GM11168 (cell line): ENCODE measurements around the gene LYZL4.

Source experiments
- in situ Hi-C: fragments of 300-500 bp; cut with MboI; formaldehyde crosslinking; loops from one replicate; pipeline ENCODE4 v1.12.0; 2022; ENCODE audit warnings: low sequenced_read_pairs; ENCODE audit not compliant: unreplicated experiment

Gene LYZL4

GRCh38 chr3:42430781-42431532 is 20.5 kb upstream of the LYZL4 start:
- in situ Hi-C loops = loop anchor here (25.0 kb wide), 2 partner anchors 319 to 519 kb away; no protein-coding TSS in a partner anchor

- in situ Hi-C loops = loop anchor here (25.0 kb wide), 2 partner anchors 317 to 517 kb away; no protein-coding TSS in a partner anchor
Measured at GRCh38 chr3:42428830-42429229, 18.4 kb upstream of the LYZL4 start.

GRCh38 chr3:42425736-42426407 is 15.5 kb upstream of the LYZL4 start:
- in situ Hi-C loops = loop anchor here (25.0 kb wide), 2 partner anchors 314 to 514 kb away; no protein-coding TSS in a partner anchor

DNA sequence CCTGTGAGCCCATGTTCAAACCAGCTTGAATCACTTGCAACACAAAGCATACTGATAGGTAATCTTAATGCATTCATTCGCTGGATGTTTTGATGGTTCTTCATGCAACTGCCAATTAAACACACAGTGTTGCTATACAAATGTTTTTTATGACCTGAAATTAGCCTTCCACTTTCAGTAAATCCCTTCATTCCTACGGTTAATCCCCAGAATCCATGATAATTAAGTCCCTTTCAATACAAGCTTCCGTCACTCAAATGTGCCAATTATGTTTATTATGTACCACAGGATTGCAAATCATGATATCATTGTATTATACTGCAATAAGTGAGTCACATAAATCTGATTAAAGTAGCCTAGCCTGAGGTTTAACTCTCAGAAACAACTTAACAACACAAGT is 14.5 kb upstream of the LYZL4 start:
- in situ Hi-C loops = loop anchor here (25.0 kb wide), 2 partner anchors 313 to 513 kb away; no protein-coding TSS in a partner anchor

DNA sequence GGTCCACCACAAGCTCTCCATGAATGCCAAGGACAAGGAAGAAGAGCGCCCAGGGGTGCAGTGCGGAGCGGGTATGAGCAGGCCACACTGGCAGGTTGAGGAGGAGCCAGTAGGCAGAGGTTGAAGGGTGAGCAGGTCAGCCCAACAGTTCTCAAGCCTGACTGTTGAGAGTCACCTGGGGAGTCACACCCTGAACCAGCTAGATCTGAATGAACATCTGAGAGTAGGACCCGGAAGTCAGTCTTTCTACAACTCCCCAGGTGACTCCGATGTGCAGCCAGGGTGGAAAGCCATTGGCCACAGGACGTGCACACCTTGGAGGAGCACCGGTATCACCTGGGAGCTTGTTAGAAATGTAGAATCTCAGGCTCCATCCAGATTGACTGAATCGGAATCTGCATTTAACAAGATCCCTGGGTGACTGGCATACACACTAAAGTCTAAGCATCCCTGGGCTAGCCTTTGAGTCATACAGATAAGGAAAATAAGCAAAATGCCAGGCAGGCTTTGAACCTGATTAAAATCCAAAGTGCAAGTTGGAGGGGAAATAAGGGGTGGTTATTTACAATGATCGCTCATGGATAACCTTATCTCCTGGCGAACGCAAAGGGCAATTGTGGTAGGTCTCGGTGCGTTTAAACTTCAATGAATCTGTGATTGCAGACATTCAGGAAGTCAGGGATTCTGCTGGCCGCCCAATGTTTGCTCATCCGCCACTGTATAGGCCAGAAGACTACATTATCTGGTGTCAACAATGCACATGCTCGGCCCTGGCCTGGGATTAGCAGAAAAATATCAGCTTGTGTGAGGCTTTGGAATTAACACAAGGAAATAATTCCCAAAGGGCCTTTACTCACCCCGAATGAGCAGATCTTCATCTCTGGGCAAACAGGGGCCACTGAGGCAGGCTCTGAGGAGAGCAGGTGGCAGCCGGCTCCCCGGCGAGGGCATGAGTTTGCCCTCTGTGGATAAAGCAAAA is 11.7 kb upstream of the LYZL4 start:
- in situ Hi-C loops = no loop called here

- in situ Hi-C loops = no loop called here
Measured at GRCh38 chr3:42419563-42419962, 9.2 kb upstream of the LYZL4 start.

DNA sequence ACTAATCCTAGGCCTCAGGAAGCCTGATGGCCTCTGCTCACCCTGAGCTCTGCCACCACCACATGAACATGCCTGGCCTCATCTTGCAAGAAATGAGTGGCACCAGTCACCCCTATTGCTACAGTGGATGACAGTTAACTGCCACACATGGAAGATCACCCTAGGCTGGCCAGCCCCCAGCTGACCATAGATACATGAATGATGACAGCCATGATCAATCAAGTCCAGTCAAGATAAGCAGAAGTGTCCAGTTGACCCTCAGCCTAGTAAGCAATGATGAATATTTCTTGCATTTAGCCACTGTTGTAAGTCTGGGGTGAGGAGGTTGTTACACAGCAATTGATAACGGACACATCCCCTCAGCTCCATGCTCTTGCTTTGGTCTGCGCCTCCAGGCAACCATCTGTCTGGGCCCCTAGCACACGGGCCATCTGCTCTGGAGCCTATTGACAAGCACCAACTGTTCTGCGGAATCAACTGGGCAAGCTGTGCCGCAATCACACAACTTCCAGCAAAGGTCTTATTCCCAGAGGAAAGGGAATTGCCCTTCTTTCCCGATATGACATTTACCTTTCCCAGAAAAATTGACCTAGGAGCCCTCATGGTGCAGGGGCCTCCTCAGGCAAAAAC is 2.2 kb upstream of the LYZL4 start:
- in situ Hi-C loops = no loop called here

DNA sequence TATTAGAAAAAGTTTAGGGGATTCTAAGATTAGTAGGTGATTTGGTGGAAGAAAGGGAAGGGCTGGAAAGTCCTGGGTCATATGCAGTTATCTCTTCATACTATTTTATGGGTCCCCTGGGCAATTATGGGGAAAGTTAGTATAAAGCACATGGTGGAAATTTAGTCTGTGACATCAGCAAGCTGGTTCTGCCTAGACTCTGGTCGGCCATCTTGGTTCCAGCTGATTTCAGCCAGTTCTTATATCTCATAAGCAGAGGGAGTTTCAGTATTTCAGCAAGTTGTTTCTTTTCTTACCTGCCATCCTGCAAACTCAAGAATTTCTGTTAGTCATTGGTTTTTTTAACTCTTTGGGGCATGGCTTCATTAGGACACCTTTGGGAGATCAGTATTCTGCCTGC is 1.0 kb upstream of the LYZL4 start:
- in situ Hi-C loops = no loop called here

- in situ Hi-C loops = no loop called here
Measured at GRCh38 chr3:42408156-42408555, 2.3 kb downstream of the LYZL4 start.

GRCh38 chr3:42406727-42407450 is 3.5 kb downstream of the LYZL4 start:
- in situ Hi-C loops = no loop called here

DNA sequence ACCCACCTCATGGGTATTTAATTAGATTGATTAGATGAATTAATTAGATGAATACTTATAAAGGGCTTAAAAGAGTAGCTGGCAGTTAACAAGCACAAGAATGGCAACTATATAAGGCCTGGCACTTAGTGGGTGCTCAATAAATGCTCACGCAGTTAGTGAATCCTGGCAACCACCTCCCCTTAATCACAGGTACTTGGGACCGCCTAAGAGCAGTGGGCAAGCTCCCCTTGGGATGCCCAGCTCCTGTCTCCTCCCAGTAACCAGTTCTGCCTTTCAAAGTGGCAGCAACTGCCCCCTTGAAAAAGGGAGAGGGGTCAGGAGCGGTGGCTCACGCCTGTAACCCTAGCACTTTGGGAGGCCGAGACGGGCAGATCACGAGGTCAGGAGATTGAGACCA is 4.6 kb downstream of the LYZL4 start:
- in situ Hi-C loops = no loop called here

DNA sequence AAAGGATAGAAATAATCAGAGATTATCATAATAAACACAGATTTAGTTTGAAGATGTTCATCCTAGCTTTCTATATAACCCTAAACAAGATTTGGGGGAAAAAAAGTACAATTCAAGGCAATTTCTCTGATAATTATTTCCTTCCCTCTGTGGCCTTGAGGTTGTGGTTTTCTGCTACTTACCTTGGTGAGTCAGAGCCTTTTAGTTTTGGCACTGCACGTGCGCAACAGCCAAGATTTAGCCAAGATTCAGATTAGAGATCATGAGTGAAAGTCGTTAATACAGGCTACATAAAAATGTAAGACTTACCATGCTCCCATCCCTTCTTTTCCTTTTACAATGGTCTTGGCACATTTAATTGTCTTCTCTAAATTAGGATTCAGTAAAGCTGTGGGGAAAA is 6.7 kb downstream of the LYZL4 start:
- in situ Hi-C loops = no loop called here

- in situ Hi-C loops = no loop called here
Measured at GRCh38 chr3:42402394-42403096, 7.9 kb downstream of the LYZL4 start.

- in situ Hi-C loops = no loop called here
Measured at GRCh38 chr3:42398080-42398479, 12.3 kb downstream of the LYZL4 start.

DNA sequence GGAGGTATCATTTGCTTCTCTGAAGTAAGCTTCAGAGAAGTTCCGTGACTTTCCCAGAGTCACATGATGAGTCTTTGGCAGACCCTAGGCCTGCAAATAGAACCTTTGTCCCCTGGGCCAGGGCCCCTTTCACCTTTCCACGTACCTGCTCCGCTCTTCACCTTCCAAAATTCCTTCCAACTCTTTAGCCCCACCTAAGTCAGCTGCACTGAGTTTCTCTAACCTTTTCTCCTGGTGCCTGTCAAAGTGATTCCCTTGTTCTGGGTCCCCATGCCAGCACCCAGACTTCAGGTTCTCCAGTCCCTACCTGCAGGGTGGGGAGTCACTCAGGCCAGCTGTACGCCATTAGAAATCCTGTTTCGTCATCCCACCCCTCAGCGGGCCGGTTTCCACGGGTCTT is 12.8 kb downstream of the LYZL4 start:
- in situ Hi-C loops = no loop called here

- in situ Hi-C loops = no loop called here
Measured at GRCh38 chr3:42394579-42395288, 15.7 kb downstream of the LYZL4 start.

DNA sequence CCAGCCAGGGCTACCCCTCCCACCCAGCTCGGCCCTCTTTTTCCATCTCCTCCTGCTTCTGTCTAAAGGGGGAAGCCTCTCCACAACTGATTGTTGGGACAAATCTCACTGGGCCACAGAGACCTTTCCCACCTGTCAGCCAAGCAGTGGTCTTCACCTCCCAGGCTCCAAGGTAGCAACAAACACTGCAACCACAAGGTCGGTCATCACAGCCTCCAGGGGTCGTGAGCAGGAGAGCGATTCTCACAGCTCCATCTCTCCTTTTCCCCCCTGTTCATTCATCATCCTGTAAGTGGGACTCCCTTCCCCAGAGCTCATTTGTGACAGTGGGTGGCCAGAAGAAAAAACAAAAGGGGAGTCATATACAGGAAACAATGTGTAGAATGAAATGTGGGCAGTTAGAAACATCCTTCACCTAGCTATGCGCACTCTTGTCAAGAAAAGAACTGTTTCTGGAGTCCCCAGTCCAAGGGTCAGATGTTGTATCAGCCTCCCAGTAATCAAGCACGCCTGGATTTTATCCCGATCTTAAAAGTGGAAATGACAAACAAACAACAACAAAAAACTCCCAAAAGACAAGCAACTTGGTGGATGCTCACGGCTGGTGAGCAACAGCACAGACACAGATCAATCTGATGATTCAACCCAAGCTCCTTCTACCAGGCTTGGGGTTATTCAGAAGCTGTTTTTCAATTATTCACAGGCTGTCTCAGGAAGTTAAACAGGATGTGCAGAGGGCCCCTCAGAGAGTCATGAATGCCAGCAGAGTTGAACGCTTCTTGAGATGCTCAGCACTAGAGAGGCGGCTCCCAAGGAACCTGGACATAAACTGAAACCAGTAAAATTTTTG is 22.4 kb downstream of the LYZL4 start:
- in situ Hi-C loops = no loop called here
